ENCODE results near the gene OSBPL8. TPM values are rescaled to one million over a fixed set of nuclear protein-coding genes. Genes with fewer than 3 reads are reported as not detected.

The OSBPL8 gene
- total and polyA plus RNA-seq, 9 of the 15 experiments (the other 6 are each of a cell fraction or from before 2014, with no cell fraction given): 17.4 to 82.7 (median 42.8) TPM

DNA sequence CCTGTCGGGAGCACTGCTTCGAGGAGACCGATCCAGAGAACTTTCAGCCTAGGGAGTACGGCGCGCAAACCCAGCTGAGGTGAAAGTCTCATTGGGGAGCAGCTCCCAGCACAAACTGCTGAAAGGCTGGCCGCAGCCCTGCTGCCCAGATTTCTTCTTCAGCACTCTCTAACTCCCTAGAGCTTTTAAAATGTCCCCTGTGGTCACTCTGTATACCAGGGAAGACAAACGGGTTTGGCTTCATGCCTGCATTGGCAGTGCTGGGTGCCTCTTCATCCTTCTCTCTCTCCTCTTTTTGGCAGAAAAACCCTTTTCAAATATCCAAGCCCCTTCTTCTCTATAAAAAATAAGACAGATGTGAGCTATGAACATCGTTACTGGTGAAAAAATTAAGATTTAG is 246.3 kb downstream of the OSBPL8 start:
- FAIRE-seq (no peak), DNase-seq (ENCODE audit: extremely low read depth in 1 of 4, low spot score in 3 of 4) (no peak), ATAC-seq (no peak; the same call in 2 of the 3 replicates)
- Histone ChIP-seq H2AFZ (ENCODE audit: low read depth, low read length) (peak overlapping the region; percentile 28; the same call in 1 of the 2 replicates), H3K9ac (ENCODE audit: insufficient read depth in 1 of 2, low read depth in 2 of 2, low read length in 2 of 2) (0 out of 4 replicates have a peak overlapping the region, but pooled peaks of 1 of the 2 experiments have one; percentile 8), H3K36me3 (ENCODE audit: control insufficient read depth, insufficient read depth, low read length) (no peaks in the 10 kb centered on the region), H3K9me1 (ENCODE audit: control insufficient read depth, insufficient read depth, low read length) (no peaks in the 10 kb centered on the region), H3K4me3 (no peak overlapping the region), H3K4me2 (ENCODE audit: insufficient read depth, low read length) (no peak overlapping the region), H3K79me2 (ENCODE audit: control insufficient read depth, insufficient read depth, low read length) (no peaks in the 10 kb centered on the region), H4K20me1 (replicated peaks; ENCODE audit: control insufficient read depth, insufficient read depth, low read length) (no peaks in the 10 kb centered on the region), H3K27me3 (ENCODE audit: control insufficient read depth in 2 of 2, insufficient read depth in 2 of 2, low read length in 2 of 2) (no peaks in the 10 kb centered on the region), H3K27ac (ENCODE audit: extremely low read depth, low read depth, low read length) (no peak overlapping the region), H3K9me3 (replicated peaks; ENCODE audit: control insufficient read depth, insufficient read depth, low read depth, low read length) (no peaks in the 10 kb centered on the region), H3K4me1 (replicated peaks in 1 of 2; ENCODE audit: control insufficient read depth in 2 of 2, insufficient read depth in 2 of 2, low read length in 2 of 2) (peaks cover 0 to 4% of the 10 kb centered on the region in 2 experiments; a peak in 3 of 5 replicates)
- intact Hi-C loops (cut with micrococcal nuclease) (no loop called here), in situ Hi-C loops (cut with MboI) (no loop called here)
- POLR2A ChIA-PET: interaction anchor here (0.6 to 0.7 kb wide), 2 partner anchors 97 to 221 kb away, joined by 3 read pairs; no protein-coding TSS in a partner anchor
- WGBS (ENCODE audit: insufficient coverage, low coverage, missing lambda C conversion rate): 35% methylated on average over 9 of the region's 9 CpGs
- BruUV-seq (replicated peaks): no TSS peak
- CTCF ChIA-PET (ENCODE audit: low intra/inter-chr PET ratio): no interaction called here
- TF ChIP-seq TFAM (CRISPR knock-in tag; conservative IDR thresholded peaks at IDR 0.05): no peak
- TF ChIP-seq ZC3H11A (IDR thresholded peaks at IDR 0.05; ENCODE audit: low read depth, low read length): no peak
- TF ChIP-seq ZNF699 (CRISPR knock-in tag; IDR thresholded peaks at IDR 0.05; ENCODE audit: insufficient replicate concordance): no peak
- TF ChIP-seq TEAD4 (IDR thresholded peaks at IDR 0.05; ENCODE audit: low read length): no peak
- TF ChIP-seq TEAD4 (CRISPR knock-in tag; IDR thresholded peaks at IDR 0.05; ENCODE audit: borderline replicate concordance): no peak
- TF ChIP-seq SMAD1 (IDR thresholded peaks at IDR 0.05; ENCODE audit: low read depth, low read length, partially characterized antibody): no peak
- TF ChIP-seq NFE2L1 (tag; IDR thresholded peaks at IDR 0.05; ENCODE audit: borderline replicate concordance, low read depth): no peak
- TF ChIP-seq TOE1 (IDR thresholded peaks at IDR 0.05; ENCODE audit: borderline replicate concordance): no peak
- TF ChIP-seq TOE1 (CRISPR knock-in tag; IDR thresholded peaks at IDR 0.05; ENCODE audit: borderline replicate concordance, low read depth): no peak
- TF ChIP-seq, protein P1, sequence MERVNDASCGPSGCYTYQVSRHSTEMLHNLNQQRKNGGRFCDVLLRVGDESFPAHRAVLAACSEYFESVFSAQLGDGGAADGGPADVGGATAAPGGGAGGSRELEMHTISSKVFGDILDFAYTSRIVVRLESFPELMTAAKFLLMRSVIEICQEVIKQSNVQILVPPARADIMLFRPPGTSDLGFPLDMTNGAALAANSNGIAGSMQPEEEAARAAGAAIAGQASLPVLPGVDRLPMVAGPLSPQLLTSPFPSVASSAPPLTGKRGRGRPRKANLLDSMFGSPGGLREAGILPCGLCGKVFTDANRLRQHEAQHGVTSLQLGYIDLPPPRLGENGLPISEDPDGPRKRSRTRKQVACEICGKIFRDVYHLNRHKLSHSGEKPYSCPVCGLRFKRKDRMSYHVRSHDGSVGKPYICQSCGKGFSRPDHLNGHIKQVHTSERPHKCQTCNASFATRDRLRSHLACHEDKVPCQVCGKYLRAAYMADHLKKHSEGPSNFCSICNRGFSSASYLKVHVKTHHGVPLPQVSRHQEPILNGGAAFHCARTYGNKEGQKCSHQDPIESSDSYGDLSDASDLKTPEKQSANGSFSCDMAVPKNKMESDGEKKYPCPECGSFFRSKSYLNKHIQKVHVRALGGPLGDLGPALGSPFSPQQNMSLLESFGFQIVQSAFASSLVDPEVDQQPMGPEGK (CRISPR knock-in tag; IDR thresholded peaks at IDR 0.05; ENCODE audit: borderline replicate concordance): no peak
- no peak for TF ChIP-seq NR3C1 (CRISPR knock-in tag; IDR thresholded peaks at IDR 0.05)
- TF ChIP-seq, protein P2, sequence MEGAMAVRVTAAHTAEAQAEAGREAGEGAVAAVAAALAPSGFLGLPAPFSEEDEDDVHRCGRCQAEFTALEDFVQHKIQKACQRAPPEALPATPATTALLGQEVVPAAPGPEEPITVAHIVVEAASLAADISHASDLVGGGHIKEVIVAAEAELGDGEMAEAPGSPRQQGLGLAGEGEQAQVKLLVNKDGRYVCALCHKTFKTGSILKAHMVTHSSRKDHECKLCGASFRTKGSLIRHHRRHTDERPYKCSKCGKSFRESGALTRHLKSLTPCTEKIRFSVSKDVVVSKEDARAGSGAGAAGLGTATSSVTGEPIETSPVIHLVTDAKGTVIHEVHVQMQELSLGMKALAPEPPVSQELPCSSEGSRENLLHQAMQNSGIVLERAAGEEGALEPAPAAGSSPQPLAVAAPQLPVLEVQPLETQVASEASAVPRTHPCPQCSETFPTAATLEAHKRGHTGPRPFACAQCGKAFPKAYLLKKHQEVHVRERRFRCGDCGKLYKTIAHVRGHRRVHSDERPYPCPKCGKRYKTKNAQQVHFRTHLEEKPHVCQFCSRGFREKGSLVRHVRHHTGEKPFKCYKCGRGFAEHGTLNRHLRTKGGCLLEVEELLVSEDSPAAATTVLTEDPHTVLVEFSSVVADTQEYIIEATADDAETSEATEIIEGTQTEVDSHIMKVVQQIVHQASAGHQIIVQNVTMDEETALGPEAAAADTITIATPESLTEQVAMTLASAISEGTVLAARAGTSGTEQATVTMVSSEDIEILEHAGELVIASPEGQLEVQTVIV (CRISPR knock-in tag; IDR thresholded peaks at IDR 0.05; ENCODE audit: borderline replicate concordance): no peak
- TF ChIP-seq, protein P3, sequence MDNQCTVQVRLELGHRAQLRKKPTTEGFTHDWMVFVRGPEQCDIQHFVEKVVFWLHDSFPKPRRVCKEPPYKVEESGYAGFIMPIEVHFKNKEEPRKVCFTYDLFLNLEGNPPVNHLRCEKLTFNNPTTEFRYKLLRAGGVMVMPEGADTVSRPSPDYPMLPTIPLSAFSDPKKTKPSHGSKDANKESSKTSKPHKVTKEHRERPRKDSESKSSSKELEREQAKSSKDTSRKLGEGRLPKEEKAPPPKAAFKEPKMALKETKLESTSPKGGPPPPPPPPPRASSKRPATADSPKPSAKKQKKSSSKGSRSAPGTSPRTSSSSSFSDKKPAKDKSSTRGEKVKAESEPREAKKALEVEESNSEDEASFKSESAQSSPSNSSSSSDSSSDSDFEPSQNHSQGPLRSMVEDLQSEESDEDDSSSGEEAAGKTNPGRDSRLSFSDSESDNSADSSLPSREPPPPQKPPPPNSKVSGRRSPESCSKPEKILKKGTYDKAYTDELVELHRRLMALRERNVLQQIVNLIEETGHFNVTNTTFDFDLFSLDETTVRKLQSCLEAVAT (IDR thresholded peaks at IDR 0.05): no peak
- TF ChIP-seq DPF2 (IDR thresholded peaks at IDR 0.05): no peak
- no peak for TF ChIP-seq KDM1A (IDR thresholded peaks at IDR 0.05)
- no peak for TF ChIP-seq TSC22D4 (tag; IDR thresholded peaks at IDR 0.05)
- TF ChIP-seq SIN3B (IDR thresholded peaks at IDR 0.05; ENCODE audit: low read depth): no peak
